AG04450 (cell line): Measurements from ENCODE around the gene ZNF688. TPM values are rescaled to one million over a fixed set of nuclear protein-coding genes. Genes with fewer than 3 reads are reported as not detected.
"Not testable (repeated sequence)": the region's sequence is repeated elsewhere in the genome, so short reads cannot be mapped to it uniquely, and the experiment has no call there.

Source experiments
- CTCF ChIA-PET: fragments of 300-600, 350-600 bp; formaldehyde crosslinking; extraction: SDS; loops from one replicate; lab custom pipeline; 2022; ENCODE audit warnings: antibody characterized with exemption, inconsistent platforms; lab: Charles Lee
- POLR2A ChIA-PET: fragments of 350-600 bp; formaldehyde crosslinking; extraction: SDS; loops from one replicate; lab custom pipeline; 2021; ENCODE audit warnings: antibody characterized with exemption, inconsistent platforms; lab: Yijun Ruan, JAX
- DNase-seq: peaks from one replicate; pipeline ENCODE4 v3.0.0-alpha.2; 2011; ENCODE audit warnings: low read depth, low spot score
- H3K27ac ChIP-seq: one replicate; pipeline ENCODE4 v1.5.1; 2012; ENCODE audit warnings: low read depth, low read length, control low read depth
- H3K27me3 ChIP-seq: one replicate; pipeline ENCODE4 v1.6.0; 2012; ENCODE audit warnings: low read length; ENCODE audit not compliant: control insufficient read depth, insufficient read depth
- H3K4me3 ChIP-seq: 2 replicates; pipeline ENCODE4 v1.5.1; 2011; ENCODE audit warnings: mild to moderate bottlenecking, low read depth, low read length, control low read depth
- H3K9me3 ChIP-seq: 2 replicates; pipeline ENCODE4 v1.5.1; 2012; ENCODE audit warnings: low read length; ENCODE audit not compliant: control insufficient read depth, insufficient read depth
- CTCF ChIP-seq: IDR thresholded peaks from 2 replicates; pipeline ENCODE4 v1.5.1; 2011; ENCODE audit warnings: low read depth, low read length, control low read depth, inconsistent platforms
- polyA plus RNA-seq: library from polyadenylated mRNA; depleted of rRNA; stranded (reverse); fragments of >200 nt; gene quantifications from 2 replicates; pipeline ENCODE4 v1.2.3, GENCODE V29; 2011

Gene ZNF688
- polyA plus RNA-seq, 1 experiment: 6.8 TPM

- no peaks in the 10 kb centered on the region for H3K27me3 ChIP-seq
- H3K9me3 ChIP-seq: no peaks in the 10 kb centered on the region; the same call in 1 of the 2 replicates
- peak within 1 kb of the TSS; percentile 65 for H3K27ac ChIP-seq
- TF ChIP-seq CTCF: no peak
- CTCF ChIA-PET: interaction anchor here (0.6 kb wide), 1 partner anchor 416 kb away, joined by 3 read pairs; no protein-coding TSS in a partner anchor
- peak within 1 kb of the TSS; percentile 81 for H3K4me3 ChIP-seq
- POLR2A ChIA-PET: interaction anchor here (1.1 to 1.8 kb wide), 3 partner anchors 9 to 96 kb away, joined by 3 to 5 read pairs (median 5); partner anchors contain the start of genes DCTPP1 and ZNF764
- no peak for DNase-seq
Observed at GRCh38 chr16:30526137-30526822, 45.2 kb downstream of the ZNF688 start, which contains the start of gene ZNF768. ZNF768 (minus strand) TSS chr16:30526566; CDS start chr16:30526413, 153 bp downstream.

- ChIA-PET CTCF (no interaction called here), POLR2A (no interaction called here)
- Histone ChIP-seq H3K4me3 (peak overlapping the region; percentile 81), H3K9me3 (no peaks in the 10 kb centered on the region; the same call in 1 of the 2 replicates), H3K27ac (no peak overlapping the region), H3K27me3 (no peaks in the 10 kb centered on the region)
- no peak for DNase-seq
- no peak for TF ChIP-seq CTCF
Observed at GRCh38 chr16:30525844-30526136, 45.7 kb downstream of the ZNF688 start.

GRCh38 chr16:30524575-30525568 is 46.6 kb downstream of the ZNF688 start:
- Histone ChIP-seq H3K4me3 (no peak overlapping the region), H3K27me3 (no peaks in the 10 kb centered on the region), H3K27ac (no peak overlapping the region), H3K9me3 (no peaks in the 10 kb centered on the region; the same call in 1 of the 2 replicates)
- POLR2A ChIA-PET: no interaction called here
- DNase-seq: no peak
- CTCF ChIA-PET: interaction anchor here (0.7 kb wide), 1 partner anchor 75 kb away, joined by 4 read pairs; no protein-coding TSS in a partner anchor
- TF ChIP-seq CTCF: no peak

GRCh38 chr16:30523768-30524574 is 47.5 kb downstream of the ZNF688 start:
- no peak for DNase-seq
- H3K27me3 ChIP-seq: no peaks in the 10 kb centered on the region
- no peak for TF ChIP-seq CTCF
- ChIA-PET POLR2A (no interaction called here), CTCF (interaction anchor here (0.7 kb wide), 1 partner anchor 75 kb away, joined by 4 read pairs; no protein-coding TSS in a partner anchor)
- no peak overlapping the region for H3K27ac ChIP-seq
- no peaks in the 10 kb centered on the region; the same call in 1 of the 2 replicates for H3K9me3 ChIP-seq
- H3K4me3 ChIP-seq: no peak overlapping the region

- H3K4me3 ChIP-seq, H3K9me3 ChIP-seq, DNase-seq, H3K27me3 ChIP-seq, H3K27ac ChIP-seq, POLR2A ChIA-PET: not testable (repeated sequence)
- CTCF ChIA-PET: interaction anchor here (0.6 to 1.2 kb wide), 2 partner anchors 73 to 76 kb away, joined by 3 read pairs; no protein-coding TSS in a partner anchor
Observed at GRCh38 chr16:30522702-30523463, 48.6 kb downstream of the ZNF688 start.
